DOHH2 (cell line): Measurements from ENCODE around the gene ISM2.

ENCODE experiments used
- CTCF ChIP-seq: fragments of 200-600 bp; sonication (generic); IDR thresholded peaks from one replicate; pipeline ENCODE4 v1.5.1; 2014; ENCODE audit warnings: antibody characterized with exemption, mild to moderate bottlenecking, low read depth, low read length; ENCODE audit not compliant: poor library complexity, severe bottlenecking
- EZH2phosphoT487 ChIP-seq: fragments of 200-600 bp; sonication (generic); IDR thresholded peaks from 2 replicates; pipeline ENCODE4 v1.6.1; 2017; ENCODE audit warnings: borderline replicate concordance, mild to moderate bottlenecking, antibody characterized with exemption, low read length, moderate library complexity, mixed read lengths

DNA sequence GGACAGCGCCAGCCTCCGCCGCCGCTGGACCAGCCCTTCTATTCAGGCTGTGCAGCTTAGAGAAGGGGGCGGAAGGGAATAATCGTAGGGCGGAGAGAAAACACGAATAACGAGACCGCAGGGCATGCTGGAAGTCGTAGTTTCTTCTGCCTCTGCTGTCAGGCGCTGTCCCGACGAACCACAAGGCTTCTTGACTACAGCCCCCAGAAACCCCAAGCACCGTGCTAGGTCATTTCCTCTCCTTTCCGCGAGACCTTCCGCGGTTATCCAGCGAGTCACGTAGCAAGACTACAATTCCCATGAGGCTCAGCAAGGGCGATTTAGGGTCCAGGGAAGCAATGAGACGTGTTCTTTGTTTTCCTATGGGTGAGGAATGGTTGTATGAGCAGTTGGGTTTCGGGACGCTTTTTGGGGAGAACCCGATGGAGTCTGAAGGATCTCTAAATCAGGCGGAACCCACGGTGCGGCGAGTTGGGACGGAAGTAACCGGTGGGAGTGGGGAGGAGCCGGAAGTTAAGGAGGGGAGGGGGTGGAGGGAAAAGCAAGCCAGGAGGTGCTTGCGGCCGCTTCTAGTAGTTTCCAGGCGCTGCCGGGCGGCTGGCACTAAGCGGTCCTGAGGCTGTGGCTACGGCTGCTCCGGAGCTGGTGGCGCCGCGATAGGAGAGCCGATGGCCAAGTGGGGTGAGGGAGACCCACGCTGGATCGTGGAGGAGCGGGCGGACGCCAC lies 40.9 kb downstream of the ISM2 start, which contains the start of the genes AHSA1 and VIPAS39:
- TF ChIP-seq CTCF (no peak), EZH2phosphoT487 (no peak)
